Panc1 (cell line): Measurements from ENCODE around the gene ATP6V1E1.

Experiments
- TCF7L2 ChIP-seq: IDR thresholded peaks from 2 replicates; pipeline ENCODE4 v1.6.1; 2011; ENCODE audit warnings: mild to moderate bottlenecking, low read depth, low read length, inconsistent platforms
- TF ChIP-seq, protein P1 (sequence below), 2 experiments: IDR thresholded peaks; 2 replicates each; pipeline ENCODE4 v1.6.1; 2011 to 2012; ENCODE audit warnings: low read depth in 2 of 2, control low read depth in 1 of 2, low read length in 1 of 2, mild to moderate bottlenecking in 1 of 2, moderate library complexity in 1 of 2; ENCODE audit not compliant: insufficient read depth in 1 of 2
- TF ChIP-seq, protein P2 (sequence below): fragments of 450-650 bp; IDR thresholded peaks from 2 replicates; pipeline ENCODE4 v1.5.1; 2017; ENCODE audit warnings: mild to moderate bottlenecking

DNA sequence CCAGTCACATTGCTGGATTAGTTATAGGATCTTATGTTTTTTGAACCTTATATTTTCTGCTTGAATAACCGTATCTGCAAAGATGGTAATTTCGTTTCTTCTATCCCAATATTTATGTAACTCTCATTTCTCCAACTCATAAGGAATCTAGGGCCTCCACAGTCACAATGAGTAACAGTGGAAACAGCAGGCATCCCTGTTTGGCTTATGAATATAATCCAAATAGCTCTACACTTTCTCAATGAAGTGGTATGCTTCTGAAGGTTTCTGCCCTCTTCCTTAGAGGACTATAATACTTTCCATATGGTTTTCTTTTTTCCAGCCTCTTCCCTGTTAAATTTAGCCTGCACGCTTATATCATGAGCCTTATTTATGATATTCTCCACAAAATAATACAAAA, 16.5 kb downstream of the ATP6V1E1 start:
- TF ChIP-seq, protein P1, sequence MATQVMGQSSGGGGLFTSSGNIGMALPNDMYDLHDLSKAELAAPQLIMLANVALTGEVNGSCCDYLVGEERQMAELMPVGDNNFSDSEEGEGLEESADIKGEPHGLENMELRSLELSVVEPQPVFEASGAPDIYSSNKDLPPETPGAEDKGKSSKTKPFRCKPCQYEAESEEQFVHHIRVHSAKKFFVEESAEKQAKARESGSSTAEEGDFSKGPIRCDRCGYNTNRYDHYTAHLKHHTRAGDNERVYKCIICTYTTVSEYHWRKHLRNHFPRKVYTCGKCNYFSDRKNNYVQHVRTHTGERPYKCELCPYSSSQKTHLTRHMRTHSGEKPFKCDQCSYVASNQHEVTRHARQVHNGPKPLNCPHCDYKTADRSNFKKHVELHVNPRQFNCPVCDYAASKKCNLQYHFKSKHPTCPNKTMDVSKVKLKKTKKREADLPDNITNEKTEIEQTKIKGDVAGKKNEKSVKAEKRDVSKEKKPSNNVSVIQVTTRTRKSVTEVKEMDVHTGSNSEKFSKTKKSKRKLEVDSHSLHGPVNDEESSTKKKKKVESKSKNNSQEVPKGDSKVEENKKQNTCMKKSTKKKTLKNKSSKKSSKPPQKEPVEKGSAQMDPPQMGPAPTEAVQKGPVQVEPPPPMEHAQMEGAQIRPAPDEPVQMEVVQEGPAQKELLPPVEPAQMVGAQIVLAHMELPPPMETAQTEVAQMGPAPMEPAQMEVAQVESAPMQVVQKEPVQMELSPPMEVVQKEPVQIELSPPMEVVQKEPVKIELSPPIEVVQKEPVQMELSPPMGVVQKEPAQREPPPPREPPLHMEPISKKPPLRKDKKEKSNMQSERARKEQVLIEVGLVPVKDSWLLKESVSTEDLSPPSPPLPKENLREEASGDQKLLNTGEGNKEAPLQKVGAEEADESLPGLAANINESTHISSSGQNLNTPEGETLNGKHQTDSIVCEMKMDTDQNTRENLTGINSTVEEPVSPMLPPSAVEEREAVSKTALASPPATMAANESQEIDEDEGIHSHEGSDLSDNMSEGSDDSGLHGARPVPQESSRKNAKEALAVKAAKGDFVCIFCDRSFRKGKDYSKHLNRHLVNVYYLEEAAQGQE (IDR thresholded peaks at IDR 0.05; ENCODE audit: insufficient read depth in 1 of 2, low read depth in 2 of 2, low read length in 1 of 2) = no peak
- TF ChIP-seq, protein P2, sequence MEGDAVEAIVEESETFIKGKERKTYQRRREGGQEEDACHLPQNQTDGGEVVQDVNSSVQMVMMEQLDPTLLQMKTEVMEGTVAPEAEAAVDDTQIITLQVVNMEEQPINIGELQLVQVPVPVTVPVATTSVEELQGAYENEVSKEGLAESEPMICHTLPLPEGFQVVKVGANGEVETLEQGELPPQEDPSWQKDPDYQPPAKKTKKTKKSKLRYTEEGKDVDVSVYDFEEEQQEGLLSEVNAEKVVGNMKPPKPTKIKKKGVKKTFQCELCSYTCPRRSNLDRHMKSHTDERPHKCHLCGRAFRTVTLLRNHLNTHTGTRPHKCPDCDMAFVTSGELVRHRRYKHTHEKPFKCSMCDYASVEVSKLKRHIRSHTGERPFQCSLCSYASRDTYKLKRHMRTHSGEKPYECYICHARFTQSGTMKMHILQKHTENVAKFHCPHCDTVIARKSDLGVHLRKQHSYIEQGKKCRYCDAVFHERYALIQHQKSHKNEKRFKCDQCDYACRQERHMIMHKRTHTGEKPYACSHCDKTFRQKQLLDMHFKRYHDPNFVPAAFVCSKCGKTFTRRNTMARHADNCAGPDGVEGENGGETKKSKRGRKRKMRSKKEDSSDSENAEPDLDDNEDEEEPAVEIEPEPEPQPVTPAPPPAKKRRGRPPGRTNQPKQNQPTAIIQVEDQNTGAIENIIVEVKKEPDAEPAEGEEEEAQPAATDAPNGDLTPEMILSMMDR = no peak
- no peak for TF ChIP-seq TCF7L2
